HG02973 (cell line): ENCODE measurements around the gene PPP1R2B.
"Not testable (repeated sequence)": the region's sequence is repeated elsewhere in the genome, so short reads cannot be mapped to it uniquely, and the experiment has no call there.

Source experiments
- ATAC-seq: cut with Tn5 transposase; IDR thresholded peaks from one replicate; pipeline ENCODE4 v1.9.1; 2021; ENCODE audit warnings: moderate library complexity; ENCODE audit not compliant: unreplicated experiment

Gene PPP1R2B

DNA sequence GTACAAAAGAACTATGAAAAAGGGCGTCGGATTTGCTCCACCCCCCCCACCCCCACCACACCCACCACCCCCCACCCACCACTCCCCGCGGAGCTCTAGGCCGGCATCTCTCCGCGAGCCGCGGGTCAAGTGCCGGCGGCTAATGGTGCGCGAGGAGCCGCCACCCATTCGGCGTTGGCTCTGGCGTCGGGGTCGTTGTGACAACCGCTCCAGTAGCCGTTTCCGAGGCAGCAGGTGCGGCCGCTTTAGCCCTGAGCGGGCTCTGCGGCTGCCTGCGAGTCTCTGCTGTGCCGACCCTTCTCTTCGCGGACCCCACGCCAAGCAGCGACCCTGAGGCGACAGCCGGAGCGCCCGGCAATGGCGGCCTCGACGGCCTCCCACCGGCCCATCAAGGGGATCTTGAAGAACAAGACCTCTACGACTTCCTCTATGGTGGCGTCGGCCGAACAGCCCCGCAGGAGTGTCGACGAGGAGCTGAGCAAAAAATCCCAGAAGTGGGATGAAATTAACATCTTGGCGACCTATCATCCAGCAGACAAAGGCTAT lies at the start of gene PPP1R2B:
Gene PPP1R2B, plus strand, starts transcription at position 90 of the 546 bp plus-strand sequence. Its CDS starts 268 bp downstream, at position 358.
- ATAC-seq = no peak

DNA sequence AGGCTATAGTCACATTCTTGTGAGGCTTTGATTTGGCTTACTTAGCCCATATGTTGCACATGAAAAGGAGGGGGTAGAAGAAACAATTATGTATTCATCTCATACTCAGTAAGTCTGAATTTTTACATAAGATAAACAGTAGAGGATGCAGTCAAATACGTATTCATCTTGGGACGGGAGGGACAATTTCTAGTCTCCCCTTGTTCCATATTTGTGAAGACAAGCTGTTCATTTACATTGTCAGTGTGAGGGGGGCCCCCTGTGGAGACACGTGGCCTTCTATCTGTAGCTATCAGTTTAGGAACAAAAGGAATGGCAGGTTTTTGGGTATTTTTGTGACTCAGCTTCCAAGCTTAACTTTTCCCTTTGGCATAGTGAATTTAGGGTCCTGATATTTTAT lies 49.2 kb upstream of the PPP1R2B start:
- no peak for ATAC-seq

DNA sequence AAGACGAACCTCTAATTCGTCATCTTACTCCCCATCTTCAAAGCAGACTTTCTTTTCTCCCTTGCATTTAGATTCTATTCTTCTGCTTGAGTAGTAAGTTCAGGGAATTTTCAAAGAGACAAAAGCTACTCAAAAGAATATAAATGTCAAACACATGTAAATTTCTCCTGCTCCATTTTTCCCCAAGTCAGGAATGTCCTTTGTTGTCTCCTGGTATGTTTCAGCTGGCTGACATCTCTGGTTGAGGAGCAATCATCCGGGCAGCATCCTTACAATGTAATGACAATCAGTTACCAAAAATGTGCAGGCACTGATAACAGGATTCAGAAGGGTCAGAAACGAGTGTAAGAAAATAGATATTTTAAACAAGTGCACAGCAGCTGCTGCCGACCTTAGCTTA lies 47.6 kb upstream of the PPP1R2B start:
- no peak for ATAC-seq

DNA sequence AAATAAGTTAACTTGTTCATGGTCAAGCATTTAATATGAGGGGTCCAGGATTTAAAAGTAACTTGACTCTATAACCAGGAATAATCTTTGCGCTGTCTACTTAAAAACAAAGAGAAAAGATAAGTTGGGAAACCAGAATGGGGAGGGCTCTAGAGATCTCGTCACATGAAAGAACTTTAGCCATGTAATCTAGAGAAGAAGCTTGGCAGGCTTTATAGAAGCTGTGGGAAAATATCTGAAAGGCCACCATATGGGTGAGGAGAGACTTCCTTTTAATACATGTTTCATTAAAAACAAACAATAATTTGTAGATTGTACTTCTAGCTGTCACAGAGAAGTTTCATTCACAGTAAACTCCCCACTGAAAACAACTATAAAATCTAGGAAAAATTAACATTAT lies 46.7 kb upstream of the PPP1R2B start:
- ATAC-seq = no peak

DNA sequence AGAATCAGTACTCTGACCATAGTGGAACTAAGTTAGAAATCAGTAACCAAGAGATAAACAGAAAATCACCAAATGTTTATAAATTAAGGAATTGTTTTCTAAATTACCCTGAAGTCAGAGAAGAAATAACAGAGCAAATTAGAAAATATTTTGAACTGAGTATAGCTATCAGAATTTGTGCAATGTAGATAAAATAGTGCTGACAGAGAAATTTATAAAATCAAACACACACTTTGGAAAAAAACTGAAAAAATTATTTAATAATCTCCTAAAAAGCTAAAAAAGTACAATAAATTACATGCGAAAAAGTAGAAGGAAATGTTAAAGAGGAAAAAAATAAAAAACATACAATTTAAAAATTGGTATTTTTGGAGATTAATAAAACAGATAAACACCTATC lies 37.1 kb upstream of the PPP1R2B start:
- ATAC-seq = no peak

DNA sequence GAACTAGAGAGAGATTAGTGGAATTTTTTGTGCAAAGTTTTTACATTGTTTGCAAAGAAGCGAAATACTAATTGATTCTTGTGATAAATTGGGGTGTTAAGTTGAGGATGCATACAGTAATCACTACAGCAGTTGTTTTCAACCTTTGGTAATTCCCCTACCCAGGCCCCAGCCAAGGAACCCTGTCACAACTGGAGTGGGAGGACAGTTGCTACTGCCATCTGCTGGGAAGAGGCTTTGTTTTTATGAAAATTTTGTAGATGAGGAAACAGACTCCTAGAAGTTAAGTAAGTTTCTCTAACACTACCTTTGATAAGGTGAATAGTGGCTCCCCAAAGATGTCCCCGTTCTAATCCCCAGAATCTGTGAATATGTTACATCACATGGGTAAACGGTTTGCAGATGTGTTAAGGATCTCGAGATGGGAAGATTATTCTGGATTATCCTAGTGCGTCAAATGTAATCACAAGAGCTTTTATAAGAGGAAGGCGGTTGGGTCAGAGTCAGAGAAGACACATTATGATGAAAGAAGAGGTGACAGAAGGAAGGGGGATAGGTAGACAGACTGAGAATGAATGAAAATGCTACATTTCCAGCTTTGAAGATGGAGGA lies 34.0 kb upstream of the PPP1R2B start:
- no peak for ATAC-seq

DNA sequence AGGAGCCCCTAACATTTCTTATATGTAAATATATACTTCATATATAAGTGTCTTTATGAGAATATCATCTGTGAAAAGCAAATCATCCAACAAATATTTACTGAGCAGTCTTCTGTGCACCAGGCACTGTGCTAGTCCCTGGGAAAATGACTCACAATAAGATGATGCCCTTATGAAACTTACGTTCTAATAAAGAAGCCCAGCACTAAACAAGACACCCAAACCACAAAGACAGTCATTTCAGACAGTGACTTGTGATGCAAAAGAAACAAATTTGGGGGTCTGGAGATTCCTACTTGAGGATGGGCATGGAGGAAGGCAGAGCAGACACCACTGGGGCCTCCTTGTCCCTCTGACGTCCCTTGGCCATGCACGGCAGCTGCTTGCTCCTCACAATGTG lies 30.6 kb upstream of the PPP1R2B start:
- no peak for ATAC-seq

DNA sequence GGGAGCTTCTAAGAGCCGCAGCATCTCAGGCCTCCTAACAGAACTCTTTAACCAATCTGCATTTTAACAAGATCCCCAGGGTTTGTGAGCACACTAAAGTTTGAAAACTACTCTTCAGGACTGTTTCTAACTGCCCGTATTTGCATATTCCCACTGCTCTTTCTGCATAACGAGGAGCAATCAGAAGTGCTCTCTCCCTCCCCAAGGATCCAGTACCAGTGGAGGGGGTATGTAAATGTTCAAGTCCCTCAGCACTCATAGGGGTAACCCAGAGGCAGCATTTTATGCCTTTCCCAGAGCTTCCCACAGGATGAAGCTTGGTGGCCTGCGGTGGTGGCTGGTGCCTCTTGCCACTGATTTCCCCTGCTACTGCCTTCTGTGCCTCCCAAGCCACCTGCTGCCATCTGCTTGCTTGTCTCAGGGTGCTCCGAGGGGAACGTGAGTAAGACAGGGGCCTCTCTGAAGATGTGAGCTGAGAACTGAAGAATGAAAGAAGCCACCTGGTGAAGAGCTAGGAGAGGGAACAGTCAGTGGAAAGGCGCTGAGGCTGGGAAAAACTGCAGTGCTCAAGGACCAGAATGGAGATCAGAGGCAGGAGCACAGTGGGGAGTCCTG lies 30.0 kb upstream of the PPP1R2B start:
- ATAC-seq = no peak

DNA sequence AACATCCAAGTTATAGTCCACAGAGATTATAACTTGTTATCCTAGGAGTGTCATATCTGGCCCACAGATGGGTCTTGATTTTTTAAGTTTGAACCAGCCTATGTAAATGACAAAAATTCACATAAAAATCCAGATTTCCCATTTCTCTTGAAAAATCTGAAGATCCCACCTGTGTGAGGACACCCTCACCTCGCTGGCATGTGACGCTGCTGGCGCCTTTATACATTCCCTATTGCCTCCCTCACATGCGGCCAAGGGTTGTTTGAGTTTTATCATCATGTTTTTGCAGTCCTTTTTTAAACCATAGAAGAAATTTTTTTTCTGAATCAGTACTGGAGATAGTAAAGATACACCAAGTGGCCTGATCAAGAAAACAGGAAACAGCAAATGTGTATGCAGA lies 25.9 kb upstream of the PPP1R2B start:
- no peak for ATAC-seq

DNA sequence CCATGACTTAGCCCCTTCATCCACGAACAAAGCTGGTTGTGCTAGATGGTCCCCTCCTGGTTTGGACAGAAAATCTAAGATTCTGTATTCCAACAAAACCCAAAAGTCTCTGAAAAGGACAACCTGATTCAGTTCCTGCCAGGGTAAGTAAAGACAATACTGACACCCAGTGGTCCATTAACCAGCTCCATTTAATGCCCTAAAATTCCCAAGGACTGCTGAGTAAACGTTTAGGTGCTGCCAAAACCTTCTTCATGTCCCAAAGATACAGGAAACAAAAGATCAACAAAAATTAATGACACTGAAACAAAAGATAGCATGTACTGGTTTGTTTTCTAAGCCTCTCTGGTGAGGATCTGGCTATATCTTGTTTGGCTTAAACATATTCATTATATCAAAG lies 25.3 kb upstream of the PPP1R2B start:
- no peak for ATAC-seq

DNA sequence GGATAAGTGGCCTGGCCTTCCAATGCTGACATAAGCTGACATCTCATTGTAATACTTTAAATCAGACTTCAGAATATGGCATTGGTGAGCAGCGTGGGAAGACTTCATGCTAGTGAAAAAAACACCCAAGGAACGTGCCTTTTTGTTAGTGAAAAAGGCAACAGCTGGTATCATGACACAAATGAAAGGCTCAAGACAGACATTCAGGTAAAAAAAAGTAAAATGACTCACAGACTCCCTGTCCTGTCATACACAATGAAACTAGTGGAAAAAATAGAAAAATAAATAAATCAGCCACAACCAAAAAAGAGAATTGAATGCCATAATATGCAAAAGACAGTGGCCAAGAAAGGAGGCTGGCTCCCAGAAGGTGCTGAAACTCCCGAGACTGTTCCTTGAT lies 24.4 kb upstream of the PPP1R2B start:
- ATAC-seq = no peak

DNA sequence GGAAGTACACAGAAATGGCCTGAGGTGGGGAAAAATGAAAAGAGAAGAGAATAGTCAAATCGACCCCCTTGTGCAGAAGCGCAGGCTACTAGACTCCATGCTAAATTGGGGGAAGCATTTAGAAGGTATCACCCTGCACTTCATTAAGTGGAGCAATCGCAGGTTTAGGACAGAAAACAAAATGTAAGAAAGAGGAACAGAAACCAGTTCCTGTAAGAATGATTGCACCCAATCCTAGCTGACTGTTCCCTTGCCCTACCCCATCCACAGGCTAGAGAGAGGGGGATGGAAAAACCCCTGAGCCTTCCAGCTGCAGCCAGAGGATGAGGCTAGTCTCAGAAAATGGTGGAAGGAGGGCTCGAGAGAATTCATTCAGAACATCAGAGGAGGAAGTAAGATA lies 23.9 kb upstream of the PPP1R2B start:
- ATAC-seq = peak; percentile 63

DNA sequence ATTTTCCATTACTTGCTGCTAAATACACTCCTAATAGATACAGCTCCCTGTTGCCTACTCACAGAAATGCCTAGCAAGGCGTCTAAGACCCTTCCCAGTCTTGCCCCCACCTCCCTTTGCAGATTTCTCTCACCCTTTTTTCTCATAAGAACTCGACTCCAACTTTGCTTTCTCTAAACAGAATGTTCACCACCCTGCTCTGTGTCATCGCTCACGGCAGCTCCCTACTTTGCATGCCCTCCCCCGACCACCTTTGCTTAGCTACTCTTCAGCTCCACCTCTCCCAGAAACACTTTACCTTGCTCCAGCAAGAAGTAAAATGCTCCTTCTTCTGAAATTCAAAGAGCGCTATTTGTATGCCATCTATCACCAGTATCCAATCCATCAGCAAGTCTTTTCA lies 15.2 kb upstream of the PPP1R2B start:
- no peak for ATAC-seq

DNA sequence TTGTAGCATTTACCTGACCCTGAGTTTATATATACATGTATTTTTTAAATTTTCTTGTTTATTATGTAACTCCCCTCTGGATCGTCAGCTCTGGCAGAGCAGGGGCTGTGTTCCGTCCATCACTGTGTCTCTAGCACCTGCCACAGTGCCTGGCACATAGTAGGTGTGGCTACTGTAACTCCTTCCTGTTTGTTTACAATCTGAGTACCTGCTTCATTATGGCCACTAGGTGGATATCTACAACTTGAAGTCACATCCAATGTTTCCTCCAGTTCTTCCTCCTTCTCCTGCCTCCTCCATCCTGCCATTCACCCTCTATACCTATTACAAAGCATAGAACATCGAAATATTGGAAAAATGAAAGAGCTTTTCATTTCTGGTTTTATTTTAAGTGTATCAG lies 14.2 kb upstream of the PPP1R2B start:
- peak; percentile 55 for ATAC-seq

DNA sequence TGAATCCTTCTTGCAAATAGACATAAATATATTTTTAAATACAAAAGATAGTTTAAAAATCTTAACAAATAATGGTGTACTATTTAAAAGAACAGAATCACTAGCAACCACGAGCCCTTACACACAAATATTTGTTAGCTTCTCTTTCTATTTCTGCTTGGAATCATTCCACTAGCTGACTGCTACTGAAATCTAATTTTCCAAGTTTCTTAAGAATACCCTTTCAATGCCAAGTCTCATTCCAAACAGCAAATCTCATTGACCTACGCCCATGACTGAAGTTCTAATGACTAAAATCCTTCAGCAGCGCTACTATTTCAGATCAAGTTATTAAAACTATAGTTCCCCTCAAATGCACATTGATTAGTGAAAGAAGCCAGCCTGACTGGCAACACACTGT lies 13.2 kb upstream of the PPP1R2B start:
- no peak for ATAC-seq

DNA sequence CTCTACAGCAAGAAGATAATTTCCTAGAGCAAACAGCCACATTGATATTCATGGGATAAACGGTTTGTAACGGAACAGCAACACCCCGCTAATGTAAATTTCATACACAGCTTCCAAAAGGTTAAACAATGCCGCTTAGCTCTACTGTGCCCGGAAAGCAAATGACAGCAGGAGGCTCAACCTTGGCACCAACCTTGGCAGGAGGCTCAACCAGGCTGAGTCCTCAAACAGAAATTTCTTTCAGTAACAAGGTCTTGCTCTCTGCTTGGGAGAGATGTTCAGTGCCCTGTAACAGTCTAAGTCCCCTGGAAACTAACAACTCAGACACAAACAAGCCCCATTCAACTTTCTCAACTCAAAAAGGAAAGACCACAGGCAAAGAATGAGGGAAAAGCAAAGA lies 11.1 kb upstream of the PPP1R2B start:
- no peak for ATAC-seq

DNA sequence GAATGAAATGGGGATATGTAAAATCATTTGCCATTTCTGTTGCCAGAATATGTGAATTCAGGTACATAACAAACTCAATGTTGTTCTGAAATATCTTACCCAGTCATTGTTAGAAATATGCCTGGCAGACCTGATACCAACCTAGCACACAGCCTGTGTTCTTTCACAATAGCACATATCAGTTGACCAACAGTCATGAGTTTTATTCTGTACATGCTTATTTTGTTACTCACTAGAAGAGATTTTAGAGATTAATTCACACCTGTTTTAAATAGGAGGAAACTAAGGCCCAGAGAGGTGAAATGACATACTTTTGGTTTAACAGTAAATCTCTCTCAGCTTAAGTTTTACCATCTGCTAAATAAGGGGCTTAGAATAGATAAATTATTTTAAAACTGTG lies 8.4 kb upstream of the PPP1R2B start:
- no peak for ATAC-seq

DNA sequence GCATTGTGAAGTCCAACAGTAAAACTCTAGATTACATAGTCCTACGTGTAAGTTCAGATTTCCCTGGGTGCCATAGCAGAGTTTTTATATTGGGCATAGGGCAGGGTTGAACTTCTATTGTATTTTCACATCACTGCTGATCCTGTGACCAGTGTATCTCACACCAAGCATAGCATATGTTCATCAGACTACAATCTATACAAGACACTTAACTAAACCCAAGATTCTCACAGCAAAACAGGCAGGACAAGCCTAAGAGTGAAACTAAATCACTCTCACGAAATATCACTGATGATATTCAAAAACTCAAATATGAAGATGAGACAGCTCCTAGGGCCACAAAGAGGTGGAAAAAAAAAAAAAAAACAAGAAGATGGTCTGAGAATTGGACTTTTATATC lies 3.2 kb upstream of the PPP1R2B start:
- no peak for ATAC-seq

DNA sequence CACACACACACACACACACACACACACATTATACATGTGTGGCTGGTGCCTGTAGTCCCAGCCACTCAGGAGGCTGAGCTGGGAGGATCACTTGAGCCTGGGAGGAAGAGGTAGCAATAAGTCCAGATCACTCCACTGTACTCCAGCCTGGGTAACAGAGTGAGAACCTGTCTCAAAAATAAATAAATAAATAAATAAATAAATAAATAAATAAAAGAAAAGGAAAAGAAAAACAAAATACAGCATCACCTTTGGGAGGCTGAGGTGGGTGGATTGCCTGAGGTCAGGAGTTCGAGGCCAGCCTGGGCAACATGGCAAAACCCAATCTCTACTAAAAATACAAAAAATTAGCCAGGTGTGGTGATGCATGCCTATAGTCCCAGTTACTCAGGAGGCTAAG lies 1.6 kb upstream of the PPP1R2B start:
- not testable (repeated sequence) for ATAC-seq

DNA sequence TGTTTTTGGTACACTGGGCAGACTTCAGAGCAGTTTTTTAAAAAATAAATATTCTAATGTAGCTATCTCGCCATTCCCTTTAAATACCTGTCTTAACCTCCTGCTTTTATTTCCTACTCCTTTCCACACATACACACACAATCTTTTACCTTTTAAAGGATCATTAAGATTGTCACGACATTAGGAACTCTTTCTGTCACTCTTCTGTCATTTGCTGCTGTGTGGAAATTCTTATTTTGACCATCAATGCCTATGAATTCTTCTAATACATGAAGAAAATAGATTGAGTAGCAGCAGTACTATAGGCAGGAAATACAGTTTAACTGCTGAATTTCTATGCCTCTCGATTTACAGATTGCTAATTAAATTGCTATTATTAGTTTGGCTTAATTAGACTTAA lies 1.8 kb downstream of the PPP1R2B start:
- no peak for ATAC-seq

DNA sequence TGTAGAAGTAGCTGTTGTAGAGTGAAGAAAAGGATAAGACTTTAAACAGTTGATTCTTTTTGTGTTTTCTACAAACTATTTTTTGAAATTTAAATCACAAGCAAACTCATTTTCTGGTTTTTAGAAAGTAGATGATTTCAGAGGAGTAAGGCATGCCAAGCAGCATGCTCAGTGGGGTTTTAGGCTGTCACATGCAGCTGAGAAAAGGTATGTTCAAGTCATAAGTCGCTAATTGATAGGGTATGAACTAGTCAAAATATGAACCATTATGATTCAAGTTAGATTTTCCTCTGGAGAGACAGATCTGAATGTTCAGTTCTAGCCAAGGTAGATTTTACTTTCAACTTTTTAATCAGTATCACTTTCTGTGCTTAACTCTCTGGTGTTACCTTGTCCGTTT lies 3.0 kb downstream of the PPP1R2B start:
- not testable (repeated sequence) for ATAC-seq

DNA sequence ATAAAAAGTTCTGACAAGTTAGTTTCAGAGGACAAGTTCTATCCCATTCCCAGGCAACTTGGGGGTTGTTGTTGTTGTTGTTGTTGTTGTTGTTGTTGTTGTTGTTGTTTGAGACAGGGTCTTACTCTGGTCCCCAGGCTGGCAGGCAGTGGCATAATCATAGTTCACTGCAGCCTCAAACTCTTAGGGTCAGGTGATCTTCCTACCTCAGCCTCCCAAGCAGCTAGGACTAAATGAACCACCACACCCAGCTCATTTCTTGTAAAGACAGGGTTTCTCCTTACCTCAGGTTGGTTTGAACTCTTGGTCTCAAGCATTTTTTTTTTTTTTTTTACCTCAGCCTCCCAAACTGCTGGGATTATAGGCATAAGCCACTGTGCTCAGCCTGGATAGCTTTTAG lies 15.3 kb downstream of the PPP1R2B start:
- no peak for ATAC-seq

DNA sequence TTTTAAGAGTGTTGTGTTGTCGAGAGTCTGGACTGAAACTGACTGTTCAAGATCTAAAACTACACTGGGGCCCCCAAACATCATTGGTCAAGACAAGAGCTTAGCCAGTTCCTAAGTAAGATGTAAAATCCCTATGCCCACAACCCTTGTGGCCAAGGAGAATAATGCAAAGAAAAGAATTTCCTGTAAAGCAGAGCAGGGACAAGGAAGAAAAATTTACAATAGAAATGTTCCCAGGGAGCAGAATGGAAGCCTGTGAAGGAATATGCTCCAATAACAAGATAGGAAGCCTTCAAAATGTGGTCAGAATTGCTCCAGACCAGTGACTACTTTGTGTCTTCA lies 20.4 kb downstream of the PPP1R2B start:
- no peak for ATAC-seq
